H1 (cell line): ENCODE results near the gene SLC4A8. TPM values are rescaled to one million over a fixed set of nuclear protein-coding genes. Genes with fewer than 3 reads are reported as not detected.

Experiments used
- CTCF ChIA-PET: fragments of 300-600 bp; sonication (Branson Sonifier 250); formaldehyde crosslinking; loops from one replicate; lab custom pipeline; 2021; ENCODE audit not compliant: partially characterized antibody; lab: Charles Lee
- POLR2A ChIA-PET: fragments of 300-600 bp; sonication (Branson Sonifier 250); formaldehyde crosslinking; loops from one replicate; lab custom pipeline; 2021; ENCODE audit warnings: inconsistent platforms; ENCODE audit not compliant: partially characterized antibody; lab: Charles Lee
- DNase-seq, 2 experiments: peaks; one replicate each; pipeline versions ENCODE4 v3.0.0 to v3.0.0-alpha.2; 2010 to 2022; ENCODE audit warnings: low spot score in 2 of 2, low read depth in 1 of 2, mixed read lengths in 1 of 2
- FAIRE-seq: peaks from 2 replicates; lab custom pipeline; 2011; peaks lifted over from hg19 to GRCh38; lab: Jason Lieb, UNC
- H2AFZ ChIP-seq: 2 replicates; pipeline ENCODE4 v1.8.1; 2012; ENCODE audit warnings: low read length, inconsistent platforms
- H2AK5ac ChIP-seq: 2 replicates; pipeline ENCODE4 v1.6.1; 2013; ENCODE audit warnings: low read depth, low read length
- H2BK120ac ChIP-seq: replicated peaks from 2 replicates; pipeline ENCODE3; 2013; ENCODE audit warnings: low read depth, low read length, inconsistent platforms
- H2BK12ac ChIP-seq: 2 replicates; pipeline ENCODE4 v1.6.1; 2013; ENCODE audit warnings: low read depth, low read length
- H2BK15ac ChIP-seq: 2 replicates; pipeline ENCODE4 v1.6.1; 2013; ENCODE audit warnings: low read length
- H2BK20ac ChIP-seq: 2 replicates; pipeline ENCODE4 v1.6.1; 2013; ENCODE audit warnings: low read length
- H2BK5ac ChIP-seq: 2 replicates; pipeline ENCODE4 v1.6.1; 2013; ENCODE audit warnings: low read depth, low read length
- H3K14ac ChIP-seq: 2 replicates; pipeline ENCODE4 v1.6.1; 2013; ENCODE audit warnings: inconsistent platforms; ENCODE audit not compliant: insufficient read length
- H3K18ac ChIP-seq: 2 replicates; pipeline ENCODE4 v1.6.1; 2013; ENCODE audit warnings: low read length; ENCODE audit errors: extremely low read depth
- H3K23ac ChIP-seq: 2 replicates; pipeline ENCODE4 v1.6.1; 2013; ENCODE audit warnings: inconsistent platforms; ENCODE audit not compliant: insufficient read length
- H3K23me2 ChIP-seq: 2 replicates; pipeline ENCODE4 v1.6.1; 2013; ENCODE audit warnings: low read depth, low read length
- H3K27ac ChIP-seq: 2 replicates; pipeline ENCODE4 v1.6.1; 2011; ENCODE audit warnings: low read depth, low read length, inconsistent platforms
- H3K27me3 ChIP-seq, 4 experiments: replicated peaks in 1 of 4; 1 replicate in 1 of 4; 2 replicates in 3 of 4; pipeline versions ENCODE4 v1.6.1 to v1.8.1; 2011 to 2013; ENCODE audit warnings: low read length in 3 of 4, mild to moderate bottlenecking in 3 of 4, inconsistent platforms in 2 of 4, mixed read lengths in 2 of 4, moderate library complexity in 1 of 4; ENCODE audit not compliant: control insufficient read depth in 3 of 4, insufficient read depth in 3 of 4; ENCODE audit errors: extremely low read depth in 1 of 4
- H3K36me3 ChIP-seq, 4 experiments: 2 replicates each; pipeline versions ENCODE4 v1.6.1 to v1.8.1; 2011 to 2013; ENCODE audit warnings: mild to moderate bottlenecking in 4 of 4, low read length in 3 of 4, moderate library complexity in 2 of 4, control low read depth in 1 of 4, inconsistent platforms in 1 of 4; ENCODE audit not compliant: insufficient read depth in 4 of 4, control insufficient read depth in 2 of 4
- H3K4ac ChIP-seq: replicated peaks from 2 replicates; pipeline ENCODE3; 2013; ENCODE audit warnings: low read length, low read depth, mixed read lengths, inconsistent platforms; ENCODE audit not compliant: insufficient read length
- H3K4me1 ChIP-seq, 4 experiments: replicated peaks in 1 of 4; 1 replicate in 1 of 4; 2 replicates in 3 of 4; pipeline versions ENCODE4 v1.6.1 to v1.8.1; 2011 to 2013; ENCODE audit warnings: low read length in 3 of 4, inconsistent platforms in 2 of 4, mixed read lengths in 1 of 4; ENCODE audit not compliant: insufficient read depth in 4 of 4, control insufficient read depth in 3 of 4
- H3K4me2 ChIP-seq, 2 experiments: 2 replicates each; pipeline versions ENCODE4 v1.6.1 to v1.8.1; 2011 to 2013; ENCODE audit warnings: low read depth in 2 of 2, low read length in 2 of 2, control low read depth in 1 of 2, inconsistent platforms in 1 of 2, mild to moderate bottlenecking in 1 of 2; ENCODE audit not compliant: insufficient read depth in 1 of 2
- H3K4me3 ChIP-seq, 4 experiments: fragments of 200-600, 300-600 bp in 1 of 4; sonication (generic), shearing (Covaris generic), sonication (Bioruptor Twin) in 1 of 4; 2 replicates each; pipeline versions ENCODE4 v1.5.1 to v1.8.1; 2011 to 2016; ENCODE audit warnings: low read length in 4 of 4, low read depth in 3 of 4, control low read depth in 2 of 4, inconsistent platforms in 2 of 4, mild to moderate bottlenecking in 2 of 4, mixed read lengths in 1 of 4, moderate library complexity in 1 of 4; ENCODE audit not compliant: insufficient read depth in 2 of 4; ENCODE audit errors: extremely low read depth in 1 of 4
- H3K56ac ChIP-seq: replicated peaks from 2 replicates; pipeline ENCODE3; 2013; ENCODE audit warnings: low read depth, mild to moderate bottlenecking, mixed read lengths, low read length, inconsistent platforms; ENCODE audit not compliant: insufficient read length
- H3K79me1 ChIP-seq: 2 replicates; pipeline ENCODE4 v1.6.1; 2013; ENCODE audit warnings: low read depth, low read length, control low read depth
- H3K79me2 ChIP-seq, 2 experiments: 2 replicates each; pipeline versions ENCODE4 v1.6.1 to v1.8.1; 2012 to 2013; ENCODE audit warnings: low read length in 2 of 2, mild to moderate bottlenecking in 2 of 2, inconsistent platforms in 1 of 2; ENCODE audit not compliant: insufficient read depth in 2 of 2, control insufficient read depth in 1 of 2
- H3K9ac ChIP-seq, 4 experiments: replicated peaks in 1 of 4; 1 replicate in 1 of 4; 2 replicates in 3 of 4; pipeline versions ENCODE4 v1.6.1 to v1.8.1; 2011 to 2013; ENCODE audit warnings: low read depth in 3 of 4, low read length in 3 of 4, control low read depth in 2 of 4, mild to moderate bottlenecking in 2 of 4, moderate library complexity in 2 of 4, inconsistent platforms in 1 of 4; ENCODE audit errors: extremely low read depth in 1 of 4
- H3K9me3 ChIP-seq, 2 experiments: 2 replicates each; pipeline versions ENCODE4 v1.6.1 to v1.8.1; 2012 to 2013; ENCODE audit warnings: mild to moderate bottlenecking in 2 of 2, moderate library complexity in 2 of 2, control low read depth in 1 of 2, inconsistent platforms in 1 of 2, low read depth in 1 of 2, low read length in 1 of 2, mixed read lengths in 1 of 2; ENCODE audit not compliant: insufficient read depth in 2 of 2
- H4K20me1 ChIP-seq, 2 experiments: replicated peaks in 1 of 2; 2 replicates each; pipeline versions ENCODE3 to v1.8.1; 2011 to 2013; ENCODE audit warnings: inconsistent platforms in 2 of 2, low read length in 2 of 2, mild to moderate bottlenecking in 1 of 2; ENCODE audit not compliant: insufficient read depth in 2 of 2, control insufficient read depth in 1 of 2
- H4K5ac ChIP-seq: 2 replicates; pipeline ENCODE4 v1.6.1; 2013; ENCODE audit warnings: low read length, low read depth, mixed read lengths, inconsistent platforms; ENCODE audit not compliant: insufficient read length
- H4K8ac ChIP-seq: 2 replicates; pipeline ENCODE4 v1.8.0; 2013; ENCODE audit warnings: mild to moderate bottlenecking, moderate library complexity, low read length, inconsistent platforms; ENCODE audit not compliant: insufficient read depth; ENCODE audit errors: extremely low read depth
- H4K91ac ChIP-seq: replicated peaks from 2 replicates; pipeline ENCODE3; 2013; ENCODE audit warnings: low read length, mixed read lengths, inconsistent platforms; ENCODE audit not compliant: insufficient read length
- CBX5 ChIP-seq: fragments of 300-800, 300-1000 bp; sonication (generic); IDR thresholded peaks from 2 replicates; pipeline ENCODE4 v1.7.1; 2016; ENCODE audit warnings: antibody characterized with exemption, low read length, low read depth
- CEBPB ChIP-seq: IDR thresholded peaks from 2 replicates; pipeline ENCODE4 v1.6.1; 2012; ENCODE audit warnings: low read depth, low read length
- CREB1 ChIP-seq: IDR thresholded peaks from 2 replicates; pipeline ENCODE4 v1.6.1; 2012; ENCODE audit warnings: inconsistent platforms
- CTCF ChIP-seq, 3 experiments: IDR thresholded peaks; 1 replicate in 2 of 3; 2 replicates in 1 of 3; pipeline versions ENCODE4 v1.5.1 to v1.6.1; 2011; ENCODE audit warnings: low read length in 3 of 3, mild to moderate bottlenecking in 3 of 3, inconsistent platforms in 2 of 3, low read depth in 1 of 3, moderate library complexity in 1 of 3; ENCODE audit not compliant: insufficient read depth in 1 of 3; ENCODE audit errors: control extremely low read depth in 1 of 3
- KDM5A ChIP-seq: fragments of 200-600 bp; IDR thresholded peaks from 2 replicates; pipeline ENCODE4 v1.7.1; 2012; ENCODE audit warnings: mild to moderate bottlenecking, low read length, inconsistent platforms, mixed read lengths
- RAD21 ChIP-seq, 2 experiments: IDR thresholded peaks in 1 of 2; conservative IDR thresholded peaks in 1 of 2; 2 replicates each; pipeline ENCODE4 v1.6.1; 2011; ENCODE audit warnings: low read depth in 2 of 2, low read length in 2 of 2, improper control_type of control experiment in 1 of 2, inconsistent platforms in 1 of 2, mild to moderate bottlenecking in 1 of 2, moderate library complexity in 1 of 2
- RNF2 ChIP-seq: fragments of 200-900, 300-1000 bp; sonication (generic); IDR thresholded peaks from 2 replicates; pipeline ENCODE4 v1.7.1; 2016; ENCODE audit warnings: borderline replicate concordance, low read depth, mild to moderate bottlenecking, antibody characterized with exemption, low read length; ENCODE audit not compliant: poor library complexity, severe bottlenecking; ENCODE audit errors: missing control alignments
- SUZ12 ChIP-seq: fragments of 200-600 bp; sonication (generic); IDR thresholded peaks from 2 replicates; pipeline ENCODE4 v1.6.1; 2012; ENCODE audit warnings: mild to moderate bottlenecking, inconsistent platforms, low read length, moderate library complexity, mixed read lengths
- TAF7 ChIP-seq: optimal IDR thresholded peaks from 2 replicates; pipeline ENCODE3; 2011; ENCODE audit warnings: low read depth, mild to moderate bottlenecking, inconsistent platforms, low read length, moderate library complexity, borderline replicate concordance
- WGBS, 2 experiments: shearing (Covaris generic) in 1 of 2; methylation state at CpG; one replicate each; pipeline versions ENCODE4 v1.1.6 to v1.1.7; 2013 to 2015; ENCODE audit warnings: low lambda C conversion rate in 2 of 2, mixed read lengths in 2 of 2, inconsistent platforms in 1 of 2, low coverage in 1 of 2, missing lambda C conversion rate in 1 of 2; ENCODE audit not compliant: insufficient replicate concordance in 2 of 2, insufficient coverage in 1 of 2, insufficient read length in 1 of 2; ENCODE audit errors: extremely low coverage in 1 of 2, missing lambda C conversion rate in 1 of 2; 5-methylcytosine and 5-hydroxymethylcytosine counted together
- polyA plus RNA-seq, 7 experiments: library from polyadenylated mRNA; depleted of rRNA in 3 of 7; stranded (reverse) in 5 of 7; unstranded in 2 of 7; fragments of >200 nt in 5 of 7; fragments of 200-250 nt in 2 of 7; gene quantifications; 1 replicate in 5 of 7; 2 replicates in 1 of 7; 4 replicates in 1 of 7; pipeline versions ENCODE4 v1.2.1 to v1.2.3, GENCODE V29; 2011 to 2013; ENCODE audit warnings: missing spikeins in 2 of 7, mixed read lengths in 2 of 7
- total RNA-seq: library from RNA; stranded (reverse); fragmentation: NEBNext Ultra II Directional; extraction: Animal tissue kit (Norgen Biotek cat#: 25700); gene quantifications from 2 replicates; pipeline ENCODE4 v1.2.1, GENCODE V29; 2021
- TF ChIP-seq, protein P1 (sequence below): IDR thresholded peaks from 2 replicates; pipeline ENCODE4 v1.6.1; 2011; ENCODE audit warnings: low read length, improper control_type of control experiment

The SLC4A8 gene
- total and polyA plus RNA-seq, 2 of the 8 experiments (the other 6 are each of a cell fraction or from before 2014, with no cell fraction given), result 11.2 to 13.4 TPM

- Histone ChIP-seq H3K23me2 (no peaks in the 10 kb centered on the region), H3K27ac (no peak overlapping the region), H3K56ac (no peak overlapping the region), H2BK20ac (no peak overlapping the region), H2AK5ac (no peak overlapping the region), H3K79me1 (no peaks in the 10 kb centered on the region), H3K14ac (no peak overlapping the region), H4K8ac (no peak overlapping the region), H2BK12ac (no peak overlapping the region), H2BK5ac (no peak overlapping the region), H3K79me2 (no peaks in the 10 kb centered on the region), H3K36me3 (no peaks in the 10 kb centered on the region), H4K20me1 (no peaks in the 10 kb centered on the region), H3K4me3 (no peak overlapping the region), H2BK120ac (no peak overlapping the region), H3K27me3 (no peaks in the 10 kb centered on the region; a peak in 2 of 7 replicates), H2AFZ (no peak overlapping the region), H3K4ac (no peak overlapping the region), H3K4me1 (no peaks in the 10 kb centered on the region), H2BK15ac (no peak overlapping the region), H3K23ac (no peak overlapping the region), H4K91ac (no peak overlapping the region), H3K4me2 (no peak overlapping the region), H3K18ac (no peak overlapping the region), H4K5ac (no peak overlapping the region), H3K9me3 (no peaks in the 10 kb centered on the region), H3K9ac (no peak overlapping the region)
- FAIRE-seq, result no peak
- DNase-seq, result no peak
- 73% methylated on average over 6 of the region's 6 CpGs; no CpG with 5 or more reads in 1 of the 2 experiments for WGBS, 2 experiments
- ChIA-PET CTCF (interaction anchor here (0.7 to 13.0 kb wide), 13 partner anchors 8 to 172 kb away, joined by 3 to 132 read pairs (median 3); no protein-coding TSS in a partner anchor), POLR2A (no interaction called here)
- TF ChIP-seq CBX5 (no peak), CREB1 (0 out of 2 replicates have a peak, but pooled peaks have one; percentile 24), RAD21 (IDR thresholded peaks at IDR 0.05 in 1 of 2, conservative IDR thresholded peaks at IDR 0.05 in 1 of 2; ENCODE audit: low read depth in 2 of 2, low read length in 2 of 2) (peak; percentile 57 to 68), CEBPB (no peak), RNF2 (no peak), CTCF (IDR thresholded peaks at IDR 0.05; ENCODE audit: control extremely low read depth in 1 of 3, insufficient read depth in 1 of 3, low read depth in 1 of 3, low read length in 3 of 3) (peak; percentile 52 to 64 (median 56)), SUZ12 (no peak), KDM5A (no peak), TAF7 (no peak)
- TF ChIP-seq, protein P1, sequence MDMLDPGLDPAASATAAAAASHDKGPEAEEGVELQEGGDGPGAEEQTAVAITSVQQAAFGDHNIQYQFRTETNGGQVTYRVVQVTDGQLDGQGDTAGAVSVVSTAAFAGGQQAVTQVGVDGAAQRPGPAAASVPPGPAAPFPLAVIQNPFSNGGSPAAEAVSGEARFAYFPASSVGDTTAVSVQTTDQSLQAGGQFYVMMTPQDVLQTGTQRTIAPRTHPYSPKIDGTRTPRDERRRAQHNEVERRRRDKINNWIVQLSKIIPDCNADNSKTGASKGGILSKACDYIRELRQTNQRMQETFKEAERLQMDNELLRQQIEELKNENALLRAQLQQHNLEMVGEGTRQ, result no peak
Measured at GRCh38 chr12:51517800-51518199, 93.2 kb downstream of the SLC4A8 start.
